GM20431 (cell line): ENCODE results near the gene APBB2.

Experiments used
- in situ Hi-C: fragments of 300-500 bp; cut with MseI, MboI; formaldehyde crosslinking; loops from one replicate; pipeline ENCODE4 v1.15.0; 2020; ENCODE audit warnings: low sequenced_read_pairs; ENCODE audit not compliant: unreplicated experiment

The APBB2 gene

GRCh38 chr4:40856277-40856839 is 358.0 kb downstream of the APBB2 start:
- in situ Hi-C loops, result no loop called here

- in situ Hi-C loops, result no loop called here
Observed at GRCh38 chr4:40850496-40850895, 363.8 kb downstream of the APBB2 start.

- in situ Hi-C loops, result loop anchor here (10.0 kb wide), 1 partner anchor 104 kb away; the partner anchor contains the start of gene NSUN7
Observed at GRCh38 chr4:40848940-40849339, 365.4 kb downstream of the APBB2 start.

- in situ Hi-C loops, result loop anchor here (10.0 kb wide), 1 partner anchor 103 kb away; the partner anchor contains the start of gene NSUN7
Observed at GRCh38 chr4:40848251-40848650, 366.1 kb downstream of the APBB2 start.

- in situ Hi-C loops, result loop anchor here (10.0 kb wide), 1 partner anchor 102 kb away; the partner anchor contains the start of gene NSUN7
Observed at GRCh38 chr4:40846532-40846931, 367.8 kb downstream of the APBB2 start.

- in situ Hi-C loops, result loop anchor here (10.0 kb wide), 1 partner anchor 100 kb away; the partner anchor contains the start of gene NSUN7
Observed at GRCh38 chr4:40845154-40845835, 369.0 kb downstream of the APBB2 start.

- in situ Hi-C loops, result loop anchor here (10.0 kb wide), 1 partner anchor 99 kb away; the partner anchor contains the start of gene NSUN7
Observed at GRCh38 chr4:40844261-40844660, 370.1 kb downstream of the APBB2 start.

- in situ Hi-C loops, result loop anchor here (10.0 kb wide), 1 partner anchor 99 kb away; the partner anchor contains the start of gene NSUN7
Observed at GRCh38 chr4:40843696-40844095, 370.6 kb downstream of the APBB2 start.

GRCh38 chr4:40842725-40843423 is 371.5 kb downstream of the APBB2 start:
- in situ Hi-C loops, result loop anchor here (10.0 kb wide), 1 partner anchor 98 kb away; the partner anchor contains the start of gene NSUN7

- in situ Hi-C loops, result loop anchor here (10.0 kb wide), 1 partner anchor 98 kb away; the partner anchor contains the start of gene NSUN7
Observed at GRCh38 chr4:40842318-40842717, 372.0 kb downstream of the APBB2 start.

GRCh38 chr4:40840985-40841571 is 373.3 kb downstream of the APBB2 start:
- in situ Hi-C loops, result loop anchor here (10.0 kb wide), 1 partner anchor 96 kb away; the partner anchor contains the start of gene NSUN7

GRCh38 chr4:40840255-40840984 is 373.9 kb downstream of the APBB2 start:
- in situ Hi-C loops, result loop anchor here (10.0 kb wide), 1 partner anchor 96 kb away; the partner anchor contains the start of gene NSUN7

GRCh38 chr4:40838742-40839141 is 375.6 kb downstream of the APBB2 start:
- in situ Hi-C loops, result no loop called here

GRCh38 chr4:40837094-40837870 is 377.1 kb downstream of the APBB2 start:
- in situ Hi-C loops, result no loop called here

GRCh38 chr4:40833212-40833611 is 381.1 kb downstream of the APBB2 start:
- in situ Hi-C loops, result no loop called here

- in situ Hi-C loops, result no loop called here
Observed at GRCh38 chr4:40832175-40832574, 382.2 kb downstream of the APBB2 start.

- in situ Hi-C loops, result no loop called here
Observed at GRCh38 chr4:40831146-40831907, 383.0 kb downstream of the APBB2 start.

GRCh38 chr4:40829586-40829985 is 384.8 kb downstream of the APBB2 start:
- in situ Hi-C loops, result no loop called here
